HG03064 (cell line): ENCODE data around the gene AUH.

ENCODE experiments used
- ATAC-seq: cut with Tn5 transposase; IDR thresholded peaks from one replicate; pipeline ENCODE4 v1.9.1; 2021; ENCODE audit warnings: low read depth; ENCODE audit not compliant: unreplicated experiment

AUH gene

DNA sequence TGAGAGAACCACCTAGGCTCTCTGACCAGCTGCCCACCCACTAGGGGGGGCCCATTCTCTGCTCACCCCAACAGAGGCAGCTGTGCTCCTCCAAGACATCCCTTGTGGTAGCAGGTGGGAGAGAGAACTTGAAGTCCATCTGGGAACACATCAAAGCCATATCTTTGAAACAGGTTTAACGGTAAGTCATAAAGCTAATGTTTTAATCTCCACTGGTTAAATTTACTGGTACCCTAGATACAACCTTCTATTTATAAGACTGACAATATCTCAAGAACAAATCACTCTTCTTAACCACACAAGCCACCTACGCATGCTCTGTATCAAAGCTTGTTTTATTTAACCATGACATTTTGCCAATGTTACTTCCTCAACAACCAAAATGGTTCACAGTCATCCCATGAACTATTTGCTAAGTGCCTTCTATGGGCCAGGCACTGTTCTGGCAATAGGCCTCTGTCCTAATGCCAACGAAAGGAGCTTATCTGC lies 20.4 kb downstream of the AUH start:
- ATAC-seq = no peak

DNA sequence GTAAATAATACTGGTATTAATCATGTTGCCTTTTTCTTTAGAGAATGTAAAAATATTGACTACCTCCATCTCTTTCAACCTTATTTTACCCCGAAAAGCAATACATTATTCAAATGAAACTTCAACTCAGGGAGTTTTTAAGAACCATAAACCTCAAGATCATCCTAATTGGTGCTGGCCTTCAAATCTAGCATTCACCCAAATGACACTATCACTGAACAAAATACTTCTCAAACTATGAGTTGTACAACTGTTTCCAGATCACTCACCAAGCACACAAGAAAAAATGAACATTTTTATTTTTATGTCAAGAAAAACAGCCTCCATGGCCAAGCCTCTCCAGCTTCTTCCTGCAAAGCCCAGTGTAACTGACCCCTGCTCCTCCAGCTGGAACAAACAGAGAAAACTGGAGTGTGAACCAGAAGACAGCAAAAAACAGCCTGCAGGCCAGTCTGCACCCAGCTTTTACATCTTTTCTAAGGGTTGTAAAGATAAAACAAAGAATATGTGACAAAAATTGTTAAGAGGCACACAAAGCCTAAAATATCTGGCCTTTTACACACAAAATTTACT lies 21.2 kb downstream of the AUH start:
- no peak for ATAC-seq

DNA sequence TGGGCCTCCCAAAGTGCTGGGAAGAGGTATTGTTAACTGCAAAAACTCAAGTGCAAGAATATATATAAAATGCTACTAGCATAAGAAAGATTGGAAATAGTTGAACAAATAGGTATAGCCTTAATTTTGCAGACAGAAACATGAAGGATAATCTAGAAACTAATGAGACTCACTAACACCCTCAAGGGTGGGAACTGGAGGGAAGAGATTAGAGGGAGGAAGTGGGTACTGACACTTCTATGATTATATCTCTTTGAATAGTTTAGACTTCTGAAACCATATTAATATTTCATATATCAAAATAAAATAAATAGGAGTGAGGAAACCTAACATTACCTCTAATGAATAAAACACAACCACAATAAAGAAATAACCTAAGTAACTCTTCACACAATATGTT lies 23.0 kb downstream of the AUH start:
- no peak for ATAC-seq

DNA sequence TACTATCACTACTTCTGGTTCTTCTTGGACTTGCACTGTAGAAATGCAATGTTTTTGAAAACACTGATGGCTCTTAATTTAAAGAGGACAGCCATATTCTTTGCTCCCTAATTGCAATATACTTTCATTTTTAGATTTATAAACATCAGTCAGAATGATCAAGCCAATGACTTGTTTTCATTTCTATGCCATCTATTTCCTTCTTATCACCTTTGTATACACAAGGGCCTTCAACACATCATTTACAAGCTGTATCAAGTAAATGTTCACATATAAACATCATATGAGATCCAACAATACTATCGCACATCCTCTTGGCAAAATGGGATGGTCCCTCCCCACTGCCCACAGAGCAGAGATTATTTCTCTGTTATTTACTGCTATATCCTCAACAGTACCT lies 24.9 kb downstream of the AUH start:
- no peak for ATAC-seq

DNA sequence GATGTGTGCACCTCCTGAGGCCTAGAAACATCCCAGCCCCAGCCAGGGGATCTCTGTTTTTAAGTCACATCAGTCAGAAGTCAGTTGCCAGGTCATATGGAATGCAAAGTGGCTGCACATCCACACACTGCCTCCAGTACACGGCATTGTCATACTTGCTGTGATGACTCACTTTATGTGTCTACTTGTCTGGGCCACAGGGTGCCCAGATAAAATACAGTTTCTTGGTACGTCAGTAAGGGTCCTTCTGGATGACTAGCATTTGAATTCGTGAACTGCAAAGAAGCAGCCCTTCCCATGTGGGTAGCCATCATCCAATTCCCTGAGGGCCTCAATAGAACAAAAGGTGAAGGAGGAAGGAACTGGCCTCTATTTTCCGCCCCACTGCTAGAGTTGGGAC lies 27.7 kb downstream of the AUH start:
- ATAC-seq = no peak

DNA sequence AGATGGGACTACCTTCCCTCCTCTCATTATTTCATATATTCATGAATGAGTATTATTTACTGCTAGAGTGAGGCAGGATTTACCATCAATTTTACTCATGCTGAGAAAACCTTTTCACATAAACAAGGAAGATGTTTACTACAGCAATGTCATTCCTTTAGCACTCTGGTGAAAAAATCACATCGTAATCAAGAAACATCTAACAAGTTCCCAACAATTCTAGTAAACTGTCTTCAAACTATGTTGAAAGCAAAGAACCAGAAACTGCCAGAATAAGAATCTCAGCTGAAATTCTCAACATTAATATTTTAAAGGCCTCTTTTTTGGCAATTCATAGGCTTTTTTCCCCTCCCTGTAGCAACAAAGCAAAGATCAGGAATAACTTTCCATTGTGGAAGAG lies 28.2 kb downstream of the AUH start:
- ATAC-seq = no peak

DNA sequence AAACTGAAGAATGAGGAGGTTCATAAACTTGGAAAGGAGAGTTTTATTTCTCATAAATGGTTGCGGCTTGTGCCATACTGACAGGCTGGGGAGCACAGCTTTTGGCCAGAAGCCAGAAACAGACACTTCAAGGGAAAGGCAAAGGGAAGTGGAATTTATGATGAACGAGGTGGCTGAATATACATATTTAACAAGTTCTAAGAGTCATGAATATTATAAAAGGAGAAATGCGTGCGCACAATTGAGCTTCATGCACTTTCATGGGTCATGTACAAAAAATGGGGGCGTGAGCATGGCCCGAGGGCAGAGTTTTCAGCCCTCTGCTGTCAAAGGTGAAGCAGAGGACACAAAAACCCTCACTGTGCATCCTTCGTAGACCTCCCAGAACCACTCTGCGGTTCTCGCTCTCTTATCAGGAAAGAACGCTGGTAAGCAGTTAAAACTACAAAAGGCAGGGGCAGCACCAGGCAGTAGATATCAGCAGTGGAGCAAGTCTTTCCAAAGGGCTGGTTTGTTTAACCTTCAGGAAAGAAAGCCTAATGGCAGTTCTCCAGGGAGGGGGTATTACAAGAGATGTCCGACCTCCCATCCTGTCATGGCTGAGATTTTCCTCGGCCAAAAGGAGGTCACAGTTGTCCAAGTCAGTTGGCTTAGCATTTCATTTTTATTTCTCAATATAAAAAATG lies 29.0 kb downstream of the AUH start:
- no peak for ATAC-seq

DNA sequence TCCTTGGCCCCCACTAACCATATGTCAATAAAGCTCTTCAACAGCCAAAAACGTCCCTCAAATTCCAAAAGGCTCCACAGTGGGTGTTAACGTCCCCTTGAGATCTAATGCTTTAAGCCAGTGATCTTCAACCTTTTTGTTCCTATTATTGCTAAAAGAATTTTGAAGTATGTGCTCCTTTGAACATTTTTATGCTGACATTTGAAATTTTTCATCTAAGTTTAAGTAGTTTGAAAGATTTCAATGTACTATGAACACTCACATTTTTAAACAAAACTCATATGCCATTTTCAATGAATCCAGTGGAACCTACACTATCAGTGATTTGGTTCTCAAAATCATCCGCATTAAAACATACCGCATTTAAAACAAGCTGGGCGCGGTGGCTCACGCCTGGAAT lies 29.9 kb downstream of the AUH start:
- no peak for ATAC-seq

DNA sequence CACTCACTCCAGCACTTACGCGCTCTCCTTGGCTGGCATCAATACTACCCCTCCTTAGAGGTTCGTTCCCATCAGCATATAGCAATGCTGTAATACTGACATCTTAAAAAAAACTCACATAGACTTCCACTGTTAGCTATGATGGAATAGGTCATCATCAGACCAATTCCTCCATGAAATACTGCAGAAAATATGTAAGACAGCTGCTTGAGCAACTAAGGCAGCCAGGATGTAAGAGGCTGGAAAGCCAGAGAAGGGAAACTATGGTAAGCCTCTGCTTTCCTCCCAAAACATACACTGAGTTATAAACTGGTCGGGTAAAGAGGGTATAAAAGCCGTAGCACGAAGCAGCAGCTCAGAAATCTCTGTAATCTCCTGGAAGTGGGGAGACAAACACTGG lies 33.5 kb downstream of the AUH start:
- ATAC-seq = no peak

DNA sequence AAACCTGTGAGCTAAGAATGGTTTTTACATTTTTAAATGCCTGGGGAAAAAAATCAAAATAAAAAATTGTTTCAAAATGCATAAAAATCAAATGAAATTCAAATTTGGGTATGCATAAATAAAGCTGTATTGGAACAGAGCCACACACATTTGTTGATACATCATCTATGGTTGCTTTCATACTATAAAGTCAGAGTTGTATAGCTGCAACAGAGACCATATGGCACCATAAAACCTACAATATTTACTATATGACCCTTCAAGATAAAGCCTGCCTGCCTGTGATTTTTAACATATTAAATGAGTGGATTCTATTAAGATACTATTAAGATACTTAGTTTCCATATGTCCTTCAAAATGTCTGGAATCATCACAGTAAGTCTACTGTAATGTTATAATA lies 40.0 kb downstream of the AUH start:
- ATAC-seq = no peak

DNA sequence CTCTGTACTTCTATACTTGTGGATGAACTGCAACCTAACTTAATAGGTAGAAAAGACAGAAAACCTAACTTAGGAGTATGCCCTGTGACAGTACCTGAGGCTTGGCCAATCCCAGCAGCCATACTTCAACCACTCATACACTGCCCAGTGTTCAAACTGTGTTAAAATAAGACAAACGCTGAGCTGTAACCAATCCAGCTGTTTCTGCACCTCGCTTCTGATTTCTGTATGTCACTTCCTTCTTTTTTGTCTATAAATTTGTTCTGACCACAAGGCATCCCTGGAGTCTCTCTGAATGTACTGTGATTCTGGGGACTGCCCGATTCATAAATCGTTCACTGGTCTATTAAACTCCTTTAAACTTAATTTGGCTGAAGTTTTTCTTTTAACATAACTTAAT lies 41.4 kb downstream of the AUH start:
- no peak for ATAC-seq

DNA sequence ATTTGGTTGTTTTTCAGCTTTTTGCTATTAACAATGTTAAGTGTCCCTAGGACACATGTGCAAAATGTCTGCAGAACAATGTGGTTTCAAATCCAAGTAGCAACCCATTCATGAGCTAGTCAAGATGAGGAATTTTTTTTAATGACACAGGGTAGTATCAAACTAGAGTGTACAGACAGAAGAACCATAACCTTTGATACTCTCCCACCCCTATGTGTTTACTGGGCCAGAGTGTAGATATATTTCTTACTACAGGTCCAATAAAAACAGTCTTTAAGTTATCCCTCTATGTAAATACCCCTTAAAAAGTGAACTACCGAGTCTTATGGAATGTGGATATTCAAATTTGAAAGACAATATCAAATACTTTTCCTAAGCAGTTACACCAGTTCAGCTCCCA lies 45.6 kb downstream of the AUH start:
- no peak for ATAC-seq

DNA sequence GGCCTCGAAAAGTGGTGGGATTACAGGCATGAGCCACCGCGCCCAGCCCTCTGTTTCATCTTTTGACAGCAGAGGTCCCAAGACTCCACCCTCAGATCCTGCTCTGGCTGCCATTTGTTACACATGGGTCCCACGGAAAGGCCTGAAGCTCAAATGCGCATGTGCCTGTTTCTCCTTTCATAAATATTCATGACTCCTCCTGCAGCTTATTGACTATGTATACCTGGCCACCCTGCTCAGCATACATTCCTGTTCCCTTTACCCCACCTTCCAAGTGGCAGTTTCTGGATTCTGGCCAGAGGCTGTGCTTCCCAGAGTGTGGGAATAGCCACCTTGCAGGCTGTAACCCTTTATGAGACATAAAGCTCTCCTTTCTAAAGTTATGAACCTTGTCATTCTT lies 46.5 kb downstream of the AUH start:
- no peak for ATAC-seq

DNA sequence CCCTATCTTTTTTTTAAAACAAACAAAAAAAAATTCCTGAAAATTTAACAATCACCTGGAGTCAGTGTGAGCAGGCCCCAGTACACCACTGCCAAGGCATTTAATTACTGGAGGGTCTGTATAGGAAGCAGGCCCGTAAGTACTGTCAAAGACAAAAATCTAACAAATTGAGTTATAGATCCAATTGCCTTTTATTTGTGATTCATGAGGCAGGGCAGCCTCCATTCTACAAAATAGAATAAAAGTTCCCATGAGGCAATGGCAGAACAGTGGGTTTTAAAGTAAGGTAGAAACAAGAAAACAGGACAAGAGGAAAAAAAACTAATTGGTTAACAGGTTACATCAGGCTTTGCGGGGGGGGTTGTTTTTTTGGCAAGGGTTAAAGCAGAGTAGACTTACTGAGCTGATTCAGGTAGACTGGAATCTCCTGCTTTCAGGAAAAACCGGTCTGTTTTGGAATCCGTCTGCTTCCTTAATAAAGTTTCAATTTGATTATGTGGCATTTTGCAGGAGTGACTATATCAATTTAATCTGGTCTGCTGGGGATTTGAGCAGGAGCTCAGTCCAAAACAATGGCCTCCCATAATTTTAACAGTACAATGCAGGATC lies 48.9 kb downstream of the AUH start:
- ATAC-seq = no peak

DNA sequence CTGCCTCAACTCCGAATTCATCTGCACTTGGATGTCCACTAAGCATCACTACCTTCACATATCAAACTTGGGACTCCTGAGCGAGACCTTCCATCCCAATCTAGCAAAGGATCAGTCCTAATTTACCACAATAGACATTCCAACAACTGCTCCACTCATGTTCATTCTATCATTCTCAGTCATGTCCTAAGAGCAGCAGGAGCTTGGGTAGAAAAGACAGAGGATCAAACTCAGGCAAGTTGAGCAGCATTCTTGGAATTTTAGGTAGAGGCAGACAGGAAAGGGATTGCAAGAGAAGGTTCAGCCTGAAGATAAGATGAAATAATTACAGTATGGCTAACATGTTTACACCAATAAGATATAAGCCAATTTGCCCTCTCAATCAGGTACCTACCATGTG lies 51.7 kb downstream of the AUH start:
- ATAC-seq = no peak

DNA sequence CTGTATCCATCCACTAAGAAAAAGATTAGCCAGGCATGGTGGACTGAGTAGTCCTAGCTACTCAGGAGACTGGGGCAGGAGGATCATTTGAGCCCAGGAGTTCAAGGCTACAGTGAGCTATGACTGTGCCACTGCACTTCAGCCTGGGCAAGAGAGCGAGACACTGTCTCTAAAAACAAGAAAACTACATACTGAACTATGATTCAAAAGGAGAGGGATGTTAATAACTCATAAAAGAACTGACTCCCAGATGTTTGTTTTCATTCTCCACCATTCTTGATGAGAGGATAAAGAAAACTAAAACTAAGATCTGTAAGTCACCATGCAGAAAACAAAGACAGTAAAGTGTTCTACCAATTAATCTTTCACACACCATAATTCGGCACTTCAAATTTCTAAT lies 53.5 kb downstream of the AUH start:
- ATAC-seq = no peak

DNA sequence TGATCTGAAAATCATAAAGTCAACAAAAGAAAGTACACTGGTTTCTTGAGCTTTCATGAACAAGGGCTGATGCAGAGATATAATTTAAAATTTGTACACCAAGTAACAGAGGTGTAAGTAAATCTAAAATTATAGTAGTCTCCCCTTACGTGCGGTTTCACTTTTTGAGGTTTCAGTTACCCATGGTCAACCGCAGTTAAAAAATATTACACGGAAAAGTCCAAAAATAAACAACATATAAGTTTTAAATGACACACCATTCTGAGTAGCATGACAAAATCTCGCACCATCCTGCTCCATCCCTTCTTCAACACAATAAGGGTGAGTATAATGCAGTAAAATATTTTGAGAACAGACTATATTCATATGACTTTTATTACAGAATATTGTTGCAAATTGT lies 54.4 kb downstream of the AUH start:
- ATAC-seq = no peak

DNA sequence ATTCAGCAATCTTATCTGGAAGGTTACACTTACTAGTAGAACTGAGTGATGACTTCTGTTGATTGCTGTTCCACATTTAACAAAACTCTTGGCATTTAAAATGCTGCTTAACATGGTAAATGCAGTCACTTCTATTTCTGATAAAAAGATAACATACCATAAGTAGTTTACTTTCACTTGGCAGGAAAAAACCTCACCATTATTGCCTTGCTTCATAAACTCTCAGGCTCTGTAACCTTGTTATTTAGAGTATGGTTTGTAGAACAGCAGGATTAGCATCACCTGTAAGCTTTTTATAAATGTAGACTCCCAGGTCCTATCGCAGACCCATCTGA lies 55.5 kb downstream of the AUH start:
- no peak for ATAC-seq

DNA sequence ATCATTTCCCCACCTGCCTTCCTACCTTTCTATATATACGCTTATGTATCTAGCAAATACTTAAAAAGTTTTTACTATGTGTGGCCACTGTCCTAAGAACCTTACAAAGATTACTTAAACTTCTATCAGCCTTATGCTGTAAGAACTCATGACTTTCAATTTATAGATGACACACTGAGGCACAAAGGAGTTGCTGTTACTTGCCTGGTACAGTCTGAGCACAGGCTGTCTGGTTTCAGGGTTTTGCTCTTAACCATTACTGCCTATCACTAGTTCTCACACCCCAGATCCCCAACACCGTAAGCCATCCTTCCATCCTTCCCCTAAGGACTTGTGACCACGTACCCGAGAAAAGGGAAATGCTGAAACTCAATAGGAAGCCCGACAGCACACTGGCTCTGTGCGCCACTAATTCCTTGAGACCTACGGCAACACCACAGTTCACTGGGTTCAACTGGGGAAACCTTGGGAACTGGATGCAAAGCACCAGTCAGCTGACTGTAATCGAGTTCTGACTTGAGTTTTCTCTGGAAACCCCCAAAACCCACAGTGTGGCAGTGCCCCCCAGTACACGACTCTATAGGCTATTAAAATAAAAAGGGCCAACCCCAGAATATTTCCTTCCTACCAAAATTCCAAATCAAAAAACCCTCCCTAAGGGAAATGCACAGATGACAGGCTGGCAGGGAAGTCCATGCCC lies 56.0 kb downstream of the AUH start:
- ATAC-seq = no peak

DNA sequence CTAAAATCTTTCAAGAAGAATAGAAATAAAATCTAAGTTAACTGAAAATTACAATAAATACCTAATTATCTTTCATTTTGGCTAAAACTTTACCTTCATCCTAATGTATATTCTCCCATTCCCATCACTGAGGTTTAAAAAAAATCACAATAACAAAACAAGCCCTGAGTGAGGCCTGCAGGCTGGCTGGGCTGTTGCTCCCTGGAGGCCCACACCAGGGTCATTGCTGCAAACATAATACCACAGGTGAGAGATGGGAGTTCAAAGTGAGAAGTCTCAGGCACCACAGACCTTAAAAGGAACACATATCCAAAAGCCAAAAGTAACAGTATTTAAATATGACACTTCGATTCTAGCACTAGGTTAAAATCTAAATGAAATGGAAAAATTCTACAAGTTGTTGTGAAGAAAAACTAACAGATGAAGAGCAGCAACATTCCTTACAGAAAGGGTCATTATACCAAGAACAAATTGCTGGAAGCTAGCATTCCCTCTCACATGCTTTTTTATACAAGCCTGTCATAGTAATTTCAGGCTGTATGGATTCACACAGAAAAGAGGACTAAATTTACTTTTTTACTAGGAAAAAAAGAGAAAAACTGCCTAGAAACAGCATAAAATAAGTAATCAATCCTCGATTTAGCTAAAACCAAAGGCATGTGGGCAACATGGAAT lies 57.8 kb downstream of the AUH start:
- ATAC-seq = no peak

DNA sequence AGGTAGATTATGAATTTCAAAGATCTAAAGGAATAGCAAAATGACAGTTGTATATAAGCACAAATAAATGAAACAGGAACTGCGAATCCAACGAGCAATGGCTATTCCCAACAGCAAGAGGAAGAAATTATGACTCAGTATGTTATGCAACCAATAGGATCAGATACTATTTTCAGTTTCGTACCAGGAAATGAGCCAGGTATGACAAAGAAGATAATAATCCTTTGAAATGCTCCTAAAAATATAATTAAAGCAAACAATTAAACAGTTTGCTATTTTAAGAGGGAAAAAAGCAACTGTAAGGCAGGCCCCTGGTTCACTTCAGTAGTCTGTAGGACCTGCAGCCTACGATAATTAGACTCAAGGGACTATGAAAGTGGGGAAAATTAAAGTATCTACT lies 58.9 kb downstream of the AUH start:
- ATAC-seq = no peak
